Skin of body (tissue), 2 donors: ENCODE measurements around the gene GNA14. TPM values are rescaled to one million over a fixed set of nuclear protein-coding genes. Genes with fewer than 3 reads are reported as not detected.
A peak's percentile ranks its signal among the peaks of the same experiment; 100 is the strongest.
"Not testable (repeated sequence)": the region's sequence is repeated elsewhere in the genome, so short reads cannot be mapped to it uniquely, and the experiment has no call there.

Experiments used
- DNase-seq: peaks from one replicate; lab custom pipeline; 2025; lab: John Stamatoyannopoulos, UW
- total RNA-seq: library from RNA; depleted of rRNA; stranded (reverse); fragments of >200 nt; gene quantifications from one replicate; pipeline ENCODE4 v1.2.3, GENCODE V29; 2014

Gene GNA14
- total RNA-seq, result 1.6 TPM

- DNase-seq, result no peak
These were observed at the start of gene GNA14 for GRCh38 chr9:77648234-77649108. GNA14 (minus strand) TSS chr9:77648322; CDS start chr9:77647793, 529 bp downstream.

- no peak for DNase-seq
These were observed 49.3 kb upstream of the GNA14 start for GRCh38 chr9:77697238-77697984.

DNA sequence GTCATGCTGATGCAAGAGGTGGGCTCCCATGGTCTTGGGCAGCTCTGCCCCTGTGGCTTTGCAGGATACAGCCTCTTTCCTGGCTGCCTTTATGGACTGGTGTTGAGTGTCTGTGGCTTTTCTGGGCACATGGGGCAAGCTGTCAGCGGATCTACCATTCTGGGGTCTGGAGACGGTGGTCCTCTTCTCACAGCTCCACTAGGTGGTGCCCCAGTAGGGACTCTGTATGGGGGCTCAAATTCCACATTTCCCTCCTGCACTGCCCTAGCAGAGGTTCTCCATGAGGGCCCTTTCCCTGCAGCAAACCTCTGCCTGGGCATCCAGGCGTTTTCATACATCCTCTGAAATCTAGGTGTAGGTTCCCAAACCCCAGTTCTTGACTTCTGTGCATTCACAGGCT lies 42.6 kb upstream of the GNA14 start:
- not testable (repeated sequence) for DNase-seq

- DNase-seq, result not testable (repeated sequence)
These were observed 42.0 kb upstream of the GNA14 start for GRCh38 chr9:77690119-77690518.

DNA sequence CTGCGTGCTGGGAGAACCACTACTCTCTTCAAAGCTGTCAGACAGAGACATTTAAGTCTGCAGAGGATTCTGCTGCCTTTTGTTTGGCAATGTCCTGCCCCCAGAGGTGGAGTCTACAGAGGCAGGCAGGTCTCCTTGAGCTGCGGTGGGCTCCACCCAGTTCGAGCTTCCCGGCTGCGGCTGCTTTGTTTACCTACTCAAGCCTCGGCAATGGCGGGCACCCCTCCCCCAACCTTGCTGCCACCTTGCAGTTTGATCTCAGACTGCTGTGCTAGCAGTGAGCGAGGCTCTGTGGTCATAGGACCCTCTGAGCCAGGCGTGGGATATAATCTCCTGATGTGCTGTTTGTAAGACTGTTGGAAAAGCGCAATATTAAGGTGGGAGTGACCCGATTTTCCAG lies 39.6 kb upstream of the GNA14 start:
- not testable (repeated sequence) for DNase-seq

GRCh38 chr9:77680581-77680980 lies 32.5 kb upstream of the GNA14 start:
- no peak for DNase-seq

GRCh38 chr9:77679661-77680368 lies 31.7 kb upstream of the GNA14 start:
- DNase-seq, result no peak

GRCh38 chr9:77679088-77679487 lies 31.0 kb upstream of the GNA14 start:
- no peak for DNase-seq

- no peak for DNase-seq
These were observed 29.9 kb upstream of the GNA14 start for GRCh38 chr9:77677957-77678535.

- no peak for DNase-seq
These were observed 29.3 kb upstream of the GNA14 start for GRCh38 chr9:77677397-77677796.

DNA sequence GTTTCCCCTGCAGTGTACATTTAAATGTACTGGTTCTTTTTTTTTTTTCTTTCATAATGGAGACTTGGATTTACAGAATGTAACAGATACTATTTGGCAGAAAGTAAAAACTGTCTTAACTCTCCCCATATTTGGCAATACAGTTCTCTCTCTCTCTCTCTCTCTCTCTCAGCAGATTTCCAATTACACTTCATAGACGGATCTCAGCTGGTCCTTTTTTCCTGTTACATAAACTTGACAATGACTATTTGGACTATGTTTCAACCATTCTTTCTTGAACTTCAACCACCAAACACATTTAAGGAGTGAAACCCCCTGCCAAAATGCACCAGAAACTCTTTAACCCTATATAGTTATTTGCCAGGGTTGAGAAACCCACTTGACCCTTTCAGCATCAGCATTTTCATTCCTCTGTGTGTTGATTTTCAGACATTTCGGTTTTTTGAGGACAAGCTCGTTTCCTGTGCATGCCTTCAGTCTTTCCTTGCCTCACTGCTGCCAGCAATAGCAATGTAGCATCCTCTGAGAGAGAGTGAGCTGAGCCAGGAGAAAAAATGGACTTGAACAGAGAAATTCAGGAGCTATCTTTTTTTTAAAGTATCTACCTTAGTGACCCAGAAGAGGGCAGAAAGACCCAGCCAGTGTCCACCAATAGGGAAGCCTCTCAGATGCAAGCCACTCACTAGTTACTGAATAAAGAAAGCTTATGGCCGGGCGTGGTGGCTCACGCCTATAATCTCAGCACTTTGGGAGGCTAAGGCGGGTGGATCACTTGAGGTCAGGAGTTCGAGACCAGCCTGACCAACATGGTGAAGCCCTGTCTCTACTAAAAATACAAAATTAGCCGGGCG lies 26.0 kb upstream of the GNA14 start:
- DNase-seq, result peak; percentile 11

DNA sequence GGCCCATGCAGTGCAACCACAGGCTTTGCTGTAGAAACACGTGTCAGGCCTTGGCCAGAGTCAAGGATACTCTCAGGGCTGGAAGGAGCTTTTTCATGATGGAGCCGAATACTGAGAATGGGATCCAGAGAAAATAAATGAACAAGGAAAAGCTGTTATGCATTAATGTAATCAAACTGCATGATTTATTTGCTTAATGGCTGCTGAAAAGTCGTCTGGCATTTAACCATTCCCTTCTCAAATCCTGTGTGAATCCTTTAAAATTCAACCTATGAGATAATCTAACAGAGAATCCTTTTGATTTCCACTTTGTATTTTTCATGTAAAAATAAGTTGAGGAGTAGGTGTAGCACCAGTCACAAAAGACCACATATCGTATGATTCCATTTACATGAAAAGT lies 24.1 kb upstream of the GNA14 start:
- no peak for DNase-seq

GRCh38 chr9:77667151-77667550 lies 19.0 kb upstream of the GNA14 start:
- DNase-seq, result no peak

- DNase-seq, result no peak
These were observed 15.6 kb upstream of the GNA14 start for GRCh38 chr9:77663754-77664153.

GRCh38 chr9:77661566-77662085 lies 13.5 kb upstream of the GNA14 start:
- DNase-seq, result no peak

DNA sequence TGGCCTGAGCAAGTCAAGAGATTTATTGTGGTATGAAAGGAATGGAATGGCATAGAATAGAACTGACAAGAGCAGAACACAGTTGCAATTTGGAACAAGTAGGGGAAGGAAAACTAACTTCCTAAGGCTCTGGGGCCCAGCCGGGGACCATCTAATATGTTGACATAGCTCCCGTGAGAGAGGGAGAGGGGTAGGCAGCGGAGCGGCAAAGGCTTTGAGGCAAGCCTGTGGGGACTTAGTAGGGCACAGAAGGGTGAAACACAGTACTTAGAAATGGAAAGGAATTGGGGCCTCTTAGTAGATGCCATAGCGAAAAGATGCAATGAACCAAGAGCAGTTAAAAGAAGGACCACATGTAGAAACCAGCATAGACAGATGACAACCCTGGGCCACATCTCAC lies 11.8 kb upstream of the GNA14 start:
- no peak for DNase-seq

GRCh38 chr9:77651203-77651602 lies 3.1 kb upstream of the GNA14 start:
- DNase-seq, result no peak

- DNase-seq, result no peak
These were observed 1.1 kb upstream of the GNA14 start for GRCh38 chr9:77649109-77649812.
